Activated CD4-positive, alpha-beta T cell treated with anti-CD3 and anti-CD28 coated beads, Interleukin-2, amount 50 U/mL, for 16 hours (primary cell): Measurements from ENCODE around the gene USP17L15.
"Not testable (repeated sequence)": the region's sequence is repeated elsewhere in the genome, so short reads cannot be mapped to it uniquely, and the experiment has no call there.

ENCODE experiments used
- DNase-seq: peaks from one replicate; pipeline ENCODE4 v3.0.0-alpha.2; 2020

The USP17L15 gene, protein sequence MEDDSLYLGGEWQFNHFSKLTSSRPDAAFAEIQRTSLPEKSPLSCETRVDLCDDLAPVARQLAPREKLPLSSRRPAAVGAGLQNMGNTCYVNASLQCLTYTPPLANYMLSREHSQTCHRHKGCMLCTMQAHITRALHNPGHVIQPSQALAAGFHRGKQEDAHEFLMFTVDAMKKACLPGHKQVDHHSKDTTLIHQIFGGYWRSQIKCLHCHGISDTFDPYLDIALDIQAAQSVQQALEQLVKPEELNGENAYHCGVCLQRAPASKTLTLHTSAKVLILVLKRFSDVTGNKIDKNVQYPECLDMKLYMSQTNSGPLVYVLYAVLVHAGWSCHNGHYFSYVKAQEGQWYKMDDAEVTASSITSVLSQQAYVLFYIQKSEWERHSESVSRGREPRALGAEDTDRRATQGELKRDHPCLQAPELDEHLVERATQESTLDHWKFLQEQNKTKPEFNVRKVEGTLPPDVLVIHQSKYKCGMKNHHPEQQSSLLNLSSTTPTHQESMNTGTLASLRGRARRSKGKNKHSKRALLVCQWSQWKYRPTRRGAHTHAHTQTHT

GRCh38 chr4:9234085-9234484, at the start of gene USP17L15:
TSS of gene USP17L15 (plus strand) at chr4:9234385. CDS start at chr4:9234385, 0 bp downstream.
- not testable (repeated sequence) for DNase-seq

DNA sequence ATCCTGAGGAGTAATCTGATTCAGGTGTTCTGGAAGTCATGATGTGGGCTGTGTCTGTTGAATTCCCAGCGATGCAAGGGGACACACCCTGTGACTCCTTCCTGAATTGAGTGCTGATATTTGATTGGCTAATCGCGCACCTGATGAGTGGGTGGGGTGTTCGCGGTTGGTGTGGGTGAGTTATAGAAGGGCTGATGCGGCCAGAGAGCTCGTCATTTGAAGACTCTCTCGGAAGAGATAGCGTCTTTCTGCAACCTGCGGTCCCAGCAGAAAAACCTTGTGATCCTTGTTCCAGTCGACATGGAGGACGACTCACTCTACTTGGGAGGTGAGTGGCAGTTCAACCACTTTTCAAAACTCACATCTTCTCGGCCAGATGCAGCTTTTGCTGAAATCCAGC, 23.8 kb upstream of the USP17L15 start, which contains the start of gene USP17L10:
Gene USP17L10, plus strand, starts transcription at position 301 of the 400 bp plus-strand sequence. Its CDS starts 0 bp downstream, at position 301.
- not testable (repeated sequence) for DNase-seq

DNA sequence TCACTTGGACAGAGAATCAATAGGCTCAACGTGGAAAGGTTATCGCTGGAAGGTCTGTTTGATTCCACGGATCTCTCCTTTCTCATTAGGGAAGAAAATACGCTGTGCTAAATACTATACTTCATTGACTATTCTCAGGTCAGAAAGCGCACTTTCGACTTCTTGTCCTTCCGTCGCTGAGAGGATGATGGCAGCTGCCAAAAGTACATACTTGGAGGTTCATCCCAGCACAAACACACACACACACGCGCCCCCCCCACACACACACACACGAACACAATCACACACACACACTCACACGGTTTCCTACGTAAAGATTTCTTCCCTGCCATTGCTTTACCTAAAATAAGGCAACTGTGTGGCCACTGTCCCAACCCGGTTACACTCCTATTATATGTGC, 19.5 kb upstream of the USP17L15 start:
- DNase-seq: not testable (repeated sequence)

DNA sequence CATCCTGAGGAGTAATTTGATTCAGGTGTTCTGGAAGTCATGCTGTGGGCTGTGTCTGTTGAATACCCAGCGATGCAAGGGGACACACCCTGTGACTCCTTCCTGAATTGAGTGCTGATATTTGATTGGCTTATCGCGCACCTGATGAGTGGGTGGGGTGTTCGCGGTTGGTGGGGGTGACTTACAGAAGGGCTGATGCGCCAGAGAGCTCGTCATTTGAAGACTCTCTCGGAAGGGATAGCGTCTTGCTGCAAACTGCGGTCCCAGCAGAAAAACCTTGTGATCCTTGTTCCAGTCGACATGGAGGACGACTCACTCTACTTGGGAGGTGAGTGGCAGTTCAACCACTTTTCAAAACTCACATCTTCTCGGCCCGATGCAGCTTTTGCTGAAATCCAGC, 19.1 kb upstream of the USP17L15 start, which contains the start of gene USP17L11:
Gene USP17L11, plus strand, starts transcription at position 301 of the 400 bp plus-strand sequence. Its CDS starts 0 bp downstream, at position 301.
- DNase-seq: not testable (repeated sequence)

DNA sequence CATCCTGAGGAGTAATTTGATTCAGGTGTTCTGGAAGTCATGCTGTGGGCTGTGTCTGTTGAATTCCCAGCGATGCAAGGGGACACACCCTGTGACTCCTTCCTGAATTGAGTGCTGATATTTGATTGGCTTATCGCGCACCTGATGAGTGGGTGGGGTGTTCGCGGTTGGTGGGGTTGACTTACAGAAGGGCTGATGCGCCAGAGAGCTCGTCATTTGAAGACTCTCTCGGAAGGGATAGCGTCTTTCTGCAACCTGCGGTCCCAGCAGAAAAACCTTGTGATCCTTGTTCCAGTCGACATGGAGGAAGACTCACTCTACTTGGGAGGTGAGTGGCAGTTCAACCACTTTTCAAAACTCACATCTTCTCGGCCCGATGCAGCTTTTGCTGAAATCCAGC, 14.3 kb upstream of the USP17L15 start, which contains the start of gene USP17L12:
Gene USP17L12, plus strand, starts transcription at position 301 of the 400 bp plus-strand sequence. Its CDS starts 0 bp downstream, at position 301.
- not testable (repeated sequence) for DNase-seq

DNA sequence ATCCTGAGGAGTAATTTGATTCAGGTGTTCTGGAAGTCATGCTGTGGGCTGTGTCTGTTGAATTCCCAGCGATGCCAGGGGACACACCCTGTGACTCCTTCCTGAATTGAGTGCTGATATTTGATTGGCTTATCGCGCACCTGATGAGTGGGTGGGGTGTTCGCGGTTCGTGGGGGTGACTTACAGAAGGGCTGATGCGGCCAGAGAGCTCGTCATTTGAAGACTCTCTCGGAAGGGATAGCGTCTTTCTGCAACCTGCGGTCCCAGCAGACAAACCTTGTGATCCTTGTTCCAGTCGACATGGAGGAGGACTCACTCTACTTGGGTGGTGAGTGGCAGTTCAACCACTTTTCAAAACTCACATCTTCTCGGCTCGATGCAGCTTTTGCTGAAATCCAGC, 9.6 kb upstream of the USP17L15 start, which contains the start of gene USP17L13:
Gene USP17L13, plus strand, starts transcription at position 301 of the 400 bp plus-strand sequence. Its CDS starts 0 bp downstream, at position 301.
- DNase-seq: not testable (repeated sequence)

DNA sequence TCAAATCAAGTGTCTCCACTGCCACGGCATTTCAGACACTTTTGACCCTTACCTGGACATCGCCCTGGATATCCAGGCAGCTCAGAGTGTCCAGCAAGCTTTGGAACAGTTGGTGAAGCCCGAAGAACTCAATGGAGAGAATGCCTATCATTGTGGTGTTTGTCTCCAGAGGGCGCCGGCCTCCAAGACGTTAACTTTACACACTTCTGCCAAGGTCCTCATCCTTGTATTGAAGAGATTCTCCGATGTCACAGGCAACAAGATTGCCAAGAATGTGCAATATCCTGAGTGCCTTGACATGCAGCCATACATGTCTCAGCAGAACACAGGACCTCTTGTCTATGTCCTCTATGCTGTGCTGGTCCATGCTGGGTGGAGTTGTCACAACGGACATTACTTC, 3.9 kb upstream of the USP17L15 start:
- not testable (repeated sequence) for DNase-seq

GRCh38 chr4:9238461-9238860, 4.3 kb downstream of the USP17L15 start:
- not testable (repeated sequence) for DNase-seq

- DNase-seq: not testable (repeated sequence)
Measured at GRCh38 chr4:9243579-9243978, 9.4 kb downstream of the USP17L15 start, which contains the start of gene USP17L17. TSS of gene USP17L17 (plus strand) at chr4:9243879. CDS start at chr4:9243879, 0 bp downstream.

GRCh38 chr4:9247953-9248680, 13.9 kb downstream of the USP17L15 start, which contains the start of gene USP17L18:
TSS of gene USP17L18 (plus strand) at chr4:9248630. CDS start at chr4:9248630, 0 bp downstream.
- not testable (repeated sequence) for DNase-seq

GRCh38 chr4:9253078-9253477, 18.9 kb downstream of the USP17L15 start, which contains the start of gene USP17L19:
TSS of gene USP17L19 (plus strand) at chr4:9253378. CDS start at chr4:9253378, 0 bp downstream.
- not testable (repeated sequence) for DNase-seq

DNA sequence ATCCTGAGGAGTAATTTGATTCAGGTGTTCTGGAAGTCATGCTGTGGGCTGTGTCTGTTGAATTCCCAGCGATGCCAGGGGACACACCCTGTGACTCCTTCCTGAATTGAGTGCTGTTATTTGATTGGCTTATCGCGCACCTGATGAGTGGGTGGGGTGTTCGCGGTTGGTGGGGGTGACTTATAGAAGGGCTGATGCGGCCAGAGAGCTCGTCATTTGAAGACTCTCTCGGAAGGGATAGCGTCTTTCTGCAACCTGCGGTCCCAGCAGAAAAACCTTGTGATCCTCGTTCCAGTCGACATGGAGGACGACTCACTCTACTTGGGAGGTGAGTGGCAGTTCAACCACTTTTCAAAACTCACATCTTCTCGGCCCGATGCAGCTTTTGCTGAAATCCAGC, 23.6 kb downstream of the USP17L15 start, which contains the start of gene USP17L20:
Gene USP17L20, plus strand, starts transcription at position 301 of the 400 bp plus-strand sequence. Its CDS starts 0 bp downstream, at position 301.
- DNase-seq: not testable (repeated sequence)

DNA sequence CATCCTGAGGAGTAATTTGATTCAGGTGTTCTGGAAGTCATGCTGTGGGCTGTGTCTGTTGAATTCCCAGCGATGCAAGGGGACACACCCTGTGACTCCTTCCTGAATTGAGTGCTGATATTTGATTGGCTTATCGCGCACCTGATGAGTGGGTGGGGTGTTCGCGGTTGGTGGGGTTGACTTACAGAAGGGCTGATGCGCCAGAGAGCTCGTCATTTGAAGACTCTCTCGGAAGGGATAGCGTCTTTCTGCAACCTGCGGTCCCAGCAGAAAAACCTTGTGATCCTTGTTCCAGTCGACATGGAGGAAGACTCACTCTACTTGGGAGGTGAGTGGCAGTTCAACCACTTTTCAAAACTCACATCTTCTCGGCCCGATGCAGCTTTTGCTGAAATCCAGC, 28.4 kb downstream of the USP17L15 start, which contains the start of gene USP17L21:
Gene USP17L21, plus strand, starts transcription at position 301 of the 400 bp plus-strand sequence. Its CDS starts 0 bp downstream, at position 301.
- DNase-seq: not testable (repeated sequence)

GRCh38 chr4:9267319-9267718, 33.1 kb downstream of the USP17L15 start, which contains the start of gene USP17L22:
TSS of gene USP17L22 (plus strand) at chr4:9267619. CDS start at chr4:9267619, 0 bp downstream.
- not testable (repeated sequence) for DNase-seq

DNA sequence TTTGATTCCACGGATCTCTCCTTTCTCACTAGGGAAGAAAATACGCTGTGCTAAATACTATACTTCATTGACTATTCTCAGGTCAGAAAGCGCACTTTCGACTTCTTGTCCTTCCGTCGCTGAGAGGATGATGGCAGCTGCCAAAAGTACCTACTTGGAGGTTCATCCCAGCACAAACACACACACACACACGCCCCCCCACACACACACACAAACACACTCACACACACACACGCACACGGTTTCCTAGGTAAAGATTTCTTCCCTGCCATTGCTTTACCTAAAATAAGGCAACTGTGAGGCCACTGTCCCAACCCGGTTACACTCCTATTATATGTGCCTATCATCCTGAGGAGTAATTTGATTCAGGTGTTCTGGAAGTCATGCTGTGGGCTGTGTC, 37.5 kb downstream of the USP17L15 start:
- not testable (repeated sequence) for DNase-seq
